HEK293 (cell line): Measurements from ENCODE around the gene NINJ2.

Experiments
- CTCF ChIA-PET: fragments of 350-600 bp; formaldehyde crosslinking; extraction: SDS; loops from one replicate; lab custom pipeline; 2021; ENCODE audit warnings: antibody characterized with exemption; lab: Yijun Ruan, JAX
- POLR2A ChIA-PET: fragments of 300-600 bp; formaldehyde crosslinking; extraction: SDS; loops from one replicate; lab custom pipeline; 2020; ENCODE audit warnings: antibody characterized with exemption, inconsistent platforms; lab: Yijun Ruan, JAX
- H3K27ac ChIP-seq: fragments of 200-500 bp; sonication (Bioruptor generic); 2 replicates; pipeline ENCODE4 v1.5.1; 2014; ENCODE audit warnings: low read depth, low read length, control low read depth, inconsistent platforms; ENCODE audit errors: extremely low read depth
- H3K36me3 ChIP-seq, 2 experiments: fragments of 200-500 bp in 1 of 2; sonication (Bioruptor generic) in 1 of 2; 1 replicate in 1 of 2; 2 replicates in 1 of 2; pipeline ENCODE4 v1.5.1; 2014 to 2017; ENCODE audit warnings: inconsistent platforms in 2 of 2, low read length in 2 of 2; ENCODE audit not compliant: control insufficient read depth in 2 of 2, insufficient read depth in 1 of 2
- H3K4me1 ChIP-seq: fragments of 200-500 bp; sonication (Bioruptor generic); 2 replicates; pipeline ENCODE4 v1.5.1; 2014; ENCODE audit warnings: mild to moderate bottlenecking, low read length, inconsistent platforms; ENCODE audit not compliant: control insufficient read depth, insufficient read depth
- H3K4me3 ChIP-seq: 2 replicates; pipeline ENCODE4 v1.5.1; 2011; ENCODE audit warnings: low read depth, mild to moderate bottlenecking, control low read depth, low read length, moderate library complexity
- H3K9me3 ChIP-seq: fragments of 200-500 bp; sonication (Bioruptor generic); 2 replicates; pipeline ENCODE4 v1.5.1; 2014; ENCODE audit warnings: low read depth, low read length, inconsistent platforms; ENCODE audit not compliant: control insufficient read depth, insufficient read depth
- BCL11A ChIP-seq: fragments of 450-650 bp; formaldehyde crosslinking; IDR thresholded peaks from 2 replicates; pipeline ENCODE4 v1.5.1; 2016; ENCODE audit warnings: low read depth, missing biosample characterization, missing genetic modification characterization
- GFI1B ChIP-seq: fragments of 450-650 bp; formaldehyde crosslinking; IDR thresholded peaks from 2 replicates; pipeline ENCODE4 v1.5.1; 2016; ENCODE audit warnings: missing biosample characterization, missing genetic modification characterization
- INSM2 ChIP-seq: fragments of 450-650 bp; formaldehyde crosslinking; IDR thresholded peaks from 2 replicates; pipeline ENCODE4 v1.5.1; 2016; ENCODE audit warnings: missing biosample characterization, missing genetic modification characterization
- PRDM1 ChIP-seq: fragments of 450-650 bp; formaldehyde crosslinking; IDR thresholded peaks from 2 replicates; pipeline ENCODE4; 2016; ENCODE audit warnings: missing biosample characterization, missing genetic modification characterization
- PRDM10 ChIP-seq: fragments of 450-650 bp; formaldehyde crosslinking; IDR thresholded peaks from 2 replicates; pipeline ENCODE4 v1.5.1; 2016; ENCODE audit warnings: missing biosample characterization, missing genetic modification characterization
- SCRT2 ChIP-seq: fragments of 450-650 bp; formaldehyde crosslinking; IDR thresholded peaks from 2 replicates; pipeline ENCODE4 v1.5.1; 2016; ENCODE audit warnings: missing biosample characterization, missing genetic modification characterization
- SP7 ChIP-seq: fragments of 450-650 bp; formaldehyde crosslinking; IDR thresholded peaks from 2 replicates; pipeline ENCODE4 v1.5.1; 2016; ENCODE audit warnings: missing biosample characterization, missing genetic modification characterization
- TSHZ1 ChIP-seq: fragments of 450-650 bp; formaldehyde crosslinking; IDR thresholded peaks from 2 replicates; pipeline ENCODE4 v1.5.1; 2016; ENCODE audit warnings: missing biosample characterization, missing genetic modification characterization, borderline replicate concordance
- ZBTB1 ChIP-seq: fragments of 450-650 bp; formaldehyde crosslinking; IDR thresholded peaks from 2 replicates; pipeline ENCODE4 v1.5.1; 2016; ENCODE audit warnings: missing biosample characterization, missing genetic modification characterization
- ZBTB17 ChIP-seq: fragments of 450-650 bp; formaldehyde crosslinking; IDR thresholded peaks from 2 replicates; pipeline ENCODE4 v1.5.1; 2016; ENCODE audit warnings: missing biosample characterization, missing genetic modification characterization
- ZBTB21 ChIP-seq: fragments of 450-650 bp; formaldehyde crosslinking; IDR thresholded peaks from 2 replicates; pipeline ENCODE4 v1.5.1; 2017; ENCODE audit warnings: missing biosample characterization, missing genetic modification characterization
- ZEB2 ChIP-seq: fragments of 450-650 bp; formaldehyde crosslinking; IDR thresholded peaks from 2 replicates; pipeline ENCODE4 v1.5.1; 2016; ENCODE audit warnings: missing biosample characterization, missing genetic modification characterization
- ZNF175 ChIP-seq: fragments of 450-650 bp; formaldehyde crosslinking; IDR thresholded peaks from 2 replicates; pipeline ENCODE4 v1.5.1; 2016; ENCODE audit warnings: missing biosample characterization, missing genetic modification characterization
- ZNF2 ChIP-seq: fragments of 450-650 bp; formaldehyde crosslinking; IDR thresholded peaks from 2 replicates; pipeline ENCODE4 v1.5.1; 2016; ENCODE audit warnings: missing biosample characterization, missing genetic modification characterization
- ZNF202 ChIP-seq: fragments of 450-650 bp; formaldehyde crosslinking; IDR thresholded peaks from 2 replicates; pipeline ENCODE4 v1.5.1; 2016; ENCODE audit warnings: missing biosample characterization, missing genetic modification characterization, borderline replicate concordance
- ZNF221 ChIP-seq: fragments of 450-650 bp; formaldehyde crosslinking; IDR thresholded peaks from 2 replicates; pipeline ENCODE4 v1.5.1; 2017; ENCODE audit warnings: missing biosample characterization, missing genetic modification characterization, borderline replicate concordance
- ZNF23 ChIP-seq: fragments of 450-650 bp; formaldehyde crosslinking; IDR thresholded peaks from 2 replicates; pipeline ENCODE4 v1.5.1; 2016; ENCODE audit warnings: missing biosample characterization, missing genetic modification characterization, borderline replicate concordance
- ZNF311 ChIP-seq: fragments of 450-650 bp; formaldehyde crosslinking; IDR thresholded peaks from 2 replicates; pipeline ENCODE4 v1.5.1; 2017; ENCODE audit warnings: missing biosample characterization, missing genetic modification characterization, borderline replicate concordance
- ZNF335 ChIP-seq: fragments of 450-650 bp; formaldehyde crosslinking; conservative IDR thresholded peaks from 2 replicates; pipeline ENCODE4 v1.5.1; 2016; ENCODE audit warnings: missing biosample characterization, missing genetic modification characterization
- ZNF529 ChIP-seq: fragments of 450-650 bp; formaldehyde crosslinking; IDR thresholded peaks from 2 replicates; pipeline ENCODE4 v1.5.1; 2017; ENCODE audit warnings: missing genetic modification characterization, missing biosample characterization; ENCODE audit not compliant: insufficient replicate concordance
- ZNF544 ChIP-seq: fragments of 450-650 bp; formaldehyde crosslinking; IDR thresholded peaks from 2 replicates; pipeline ENCODE4 v1.5.0; 2017; ENCODE audit warnings: missing biosample characterization, missing genetic modification characterization
- ZNF548 ChIP-seq: fragments of 450-650 bp; formaldehyde crosslinking; IDR thresholded peaks from 2 replicates; pipeline ENCODE4 v1.5.1; 2016; ENCODE audit warnings: missing biosample characterization, missing genetic modification characterization
- ZNF558 ChIP-seq: fragments of 450-650 bp; formaldehyde crosslinking; IDR thresholded peaks from 2 replicates; pipeline ENCODE4 v1.5.1; 2016; ENCODE audit warnings: missing biosample characterization, missing genetic modification characterization
- ZNF600 ChIP-seq: fragments of 450-650 bp; formaldehyde crosslinking; IDR thresholded peaks from 2 replicates; pipeline ENCODE4 v1.5.1; 2016; ENCODE audit warnings: missing biosample characterization, missing genetic modification characterization
- ZNF623 ChIP-seq: fragments of 450-650 bp; formaldehyde crosslinking; IDR thresholded peaks from 2 replicates; pipeline ENCODE4 v1.5.1; 2016; ENCODE audit warnings: missing biosample characterization, missing genetic modification characterization
- ZNF645 ChIP-seq: fragments of 450-650 bp; formaldehyde crosslinking; IDR thresholded peaks from 2 replicates; pipeline ENCODE4; 2016; ENCODE audit warnings: missing biosample characterization, missing genetic modification characterization

The NINJ2 gene

GRCh38 chr12:632102-632696 is 31.0 kb downstream of the NINJ2 start:
- ChIA-PET POLR2A (interaction anchor here (0.5 to 0.9 kb wide), 2 partner anchors 10 to 110 kb away, joined by 3 to 4 read pairs; no protein-coding TSS in a partner anchor), CTCF (interaction anchor here (0.5 to 1.3 kb wide), 4 partner anchors 17 to 980 kb away, joined by 3 to 8 read pairs (median 5); no protein-coding TSS in a partner anchor)
- Histone ChIP-seq H3K4me3 (no peak overlapping the region), H3K27ac (no peak overlapping the region), H3K9me3 (no peaks in the 10 kb centered on the region), H3K36me3 (no peaks in the 10 kb centered on the region), H3K4me1 (no peaks in the 10 kb centered on the region; the same call in 1 of the 2 replicates)
- TF ChIP-seq ZEB2: no peak
- TF ChIP-seq ZNF623: no peak
- peak; percentile 60 for TF ChIP-seq ZNF600 (tag by site-specific recombination)
- TF ChIP-seq ZNF202 (tag by site-specific recombination): no peak
- TF ChIP-seq BCL11A (tag by site-specific recombination): no peak
- no peak for TF ChIP-seq ZNF529
- TF ChIP-seq SP7 (tag by site-specific recombination): no peak
- peak; percentile 75 for TF ChIP-seq SCRT2 (tag by site-specific recombination)
- TF ChIP-seq TSHZ1 (tag by site-specific recombination): no peak
- TF ChIP-seq ZBTB21 (tag by site-specific recombination): no peak
- TF ChIP-seq ZNF548 (tag by site-specific recombination): no peak
- peak; percentile 52 for TF ChIP-seq PRDM1 (tag by site-specific recombination)
- peak; percentile 30; the same call in 1 of the 2 replicates for TF ChIP-seq ZBTB17 (tag by site-specific recombination)
- TF ChIP-seq ZNF175 (tag by site-specific recombination): no peak
- no peak for TF ChIP-seq ZNF645 (tag by site-specific recombination)
- TF ChIP-seq ZNF23: no peak
- no peak for TF ChIP-seq ZNF558 (tag by site-specific recombination)
- TF ChIP-seq ZNF311 (tag by site-specific recombination): no peak
- 0 out of 2 replicates have a peak, but pooled peaks have one; percentile 8 for TF ChIP-seq PRDM10
- TF ChIP-seq INSM2 (tag by site-specific recombination): no peak
- TF ChIP-seq ZBTB1: no peak
- TF ChIP-seq ZNF544: no peak
- TF ChIP-seq GFI1B (tag by site-specific recombination): 0 out of 2 replicates have a peak, but pooled peaks have one; percentile 44
- TF ChIP-seq ZNF221 (tag by site-specific recombination): no peak
- TF ChIP-seq ZNF2 (tag by site-specific recombination): no peak
- peak; percentile 36; the same call in 1 of the 2 replicates for TF ChIP-seq ZNF335 (tag by site-specific recombination)
